GM12878 (cell line): Measurements from ENCODE around the gene NRXN3. TPM values are rescaled to one million over a fixed set of nuclear protein-coding genes. Genes with fewer than 3 reads are reported as not detected.

Source experiments
- ATAC-seq: fragments of 200-7000 bp; cut with Tn5 transposase; 3 replicates; pipeline ENCODE4 v1.9.1; 2020; ENCODE audit warnings: mild to moderate bottlenecking, moderate library complexity
- BruUV-seq: library from RNA; stranded (reverse); fragments of 400-500 nt; replicated peaks from 2 replicates; lab custom pipeline; 2021; lab: Mats Ljungman, UMichigan
- CTCF ChIA-PET: fragments of 300-600 bp; sonication (Branson Sonifier 250); formaldehyde crosslinking; extraction: SDS; loops from one replicate; lab custom pipeline; 2021; ENCODE audit warnings: inconsistent platforms; lab: Yijun Ruan, JAX
- POLR2A ChIA-PET: fragments of 350-600 bp; formaldehyde crosslinking; extraction: SDS; loops from one replicate; lab custom pipeline; 2021; ENCODE audit warnings: inconsistent platforms; lab: Charles Lee
- RAD21 ChIA-PET: fragments of 300-600 bp; sonication (Branson Sonifier 250); formaldehyde crosslinking; loops from one replicate; lab custom pipeline; 2023; ENCODE audit warnings: antibody characterized with exemption; ENCODE audit not compliant: unreplicated experiment; lab: Charles Lee
- SMC1A ChIA-PET: fragments of 300-600 bp; sonication (Branson Sonifier 250); formaldehyde crosslinking; loops from one replicate; lab custom pipeline; 2023; ENCODE audit not compliant: unreplicated experiment, uncharacterized antibody; lab: Charles Lee
- DNase-seq: peaks from one replicate; pipeline ENCODE4 v3.0.0-alpha.2; 2011; ENCODE audit warnings: low read depth, low spot score
- FAIRE-seq: peaks from 3 replicates; lab custom pipeline; 2011; peaks lifted over from hg19 to GRCh38; lab: Jason Lieb, UNC
- H2AFZ ChIP-seq: 2 replicates; pipeline ENCODE4 v1.6.0; 2011; ENCODE audit warnings: low read depth, low read length, control low read depth; ENCODE audit not compliant: control insufficient read depth
- H3K27ac ChIP-seq: 2 replicates; pipeline ENCODE4 v1.5.1; 2011; ENCODE audit warnings: control low read depth; ENCODE audit not compliant: control insufficient read depth, insufficient read depth
- H3K27me3 ChIP-seq, 2 experiments: replicated peaks in 1 of 2; 2 replicates each; pipeline versions ENCODE4 v1.6.0 to v1.6.1; 2011; ENCODE audit warnings: low read length in 1 of 2; ENCODE audit not compliant: control insufficient read depth in 2 of 2, insufficient read depth in 2 of 2
- H3K36me3 ChIP-seq, 2 experiments: 2 replicates each; pipeline ENCODE4 v1.5.1; 2011; ENCODE audit warnings: low read length in 1 of 2; ENCODE audit not compliant: control insufficient read depth in 2 of 2, insufficient read depth in 2 of 2
- H3K4me1 ChIP-seq: 2 replicates; pipeline ENCODE4 v1.6.1; 2011; ENCODE audit warnings: mild to moderate bottlenecking, low read length, moderate library complexity, mixed read lengths; ENCODE audit not compliant: control insufficient read depth, insufficient read depth
- H3K4me2 ChIP-seq: 2 replicates; pipeline ENCODE4 v1.6.0; 2011; ENCODE audit warnings: control low read depth; ENCODE audit not compliant: control insufficient read depth, insufficient read depth
- H3K4me3 ChIP-seq: fragments of 200-600 bp; sonication (generic); 2 replicates; pipeline ENCODE4 v1.5.1; 2016
- H3K79me2 ChIP-seq: 2 replicates; pipeline ENCODE4 v1.6.0; 2011; ENCODE audit warnings: low read length; ENCODE audit not compliant: control insufficient read depth, insufficient read depth
- H3K9ac ChIP-seq: 2 replicates; pipeline ENCODE4 v1.8.0; 2011; ENCODE audit warnings: low read length, control low read depth, mixed read lengths; ENCODE audit not compliant: control insufficient read depth, insufficient read depth
- H3K9me3 ChIP-seq: replicated peaks from 3 replicates; pipeline ENCODE4 v1.5.1; 2011; ENCODE audit warnings: mild to moderate bottlenecking, low read length; ENCODE audit not compliant: control insufficient read depth, insufficient read depth
- H4K20me1 ChIP-seq: 2 replicates; pipeline ENCODE4 v1.6.0; 2011; ENCODE audit not compliant: control insufficient read depth, insufficient read depth
- BCLAF1 ChIP-seq: fragments of 450-650 bp; IDR thresholded peaks from 2 replicates; pipeline ENCODE4 v1.6.1; 2017; ENCODE audit warnings: antibody characterized with exemption, mild to moderate bottlenecking, moderate library complexity
- CREB1 ChIP-seq: IDR thresholded peaks from 2 replicates; pipeline ENCODE4 v1.6.1; 2012; ENCODE audit warnings: low read depth, mild to moderate bottlenecking, inconsistent platforms
- E2F4 ChIP-seq: IDR thresholded peaks from 2 replicates; pipeline ENCODE4 v1.6.1; 2012; ENCODE audit warnings: low read depth, low read length, improper control_type of control experiment
- TAF1 ChIP-seq: IDR thresholded peaks from 2 replicates; pipeline ENCODE4 v1.6.1; 2011; ENCODE audit warnings: mild to moderate bottlenecking, low read depth, low read length, borderline replicate concordance
- USF1 ChIP-seq: IDR thresholded peaks from 2 replicates; pipeline ENCODE4 v1.6.1; 2011; ENCODE audit warnings: borderline replicate concordance, low read depth, mild to moderate bottlenecking, moderate library complexity, mixed read lengths, low read length; ENCODE audit not compliant: insufficient read depth; ENCODE audit errors: extremely low read length
- USF2 ChIP-seq: IDR thresholded peaks from 2 replicates; pipeline ENCODE4 v1.6.1; 2011; ENCODE audit warnings: low read depth, low read length, improper control_type of control experiment, borderline replicate concordance
- ZNF384 ChIP-seq: IDR thresholded peaks from 2 replicates; pipeline ENCODE4 v1.6.1; 2012; ENCODE audit warnings: low read depth, mild to moderate bottlenecking, low read length, improper control_type of control experiment, borderline replicate concordance
- WGBS: methylation state at CpG from one replicate; pipeline ENCODE4 v1.1.6; 2016; ENCODE audit warnings: low lambda C conversion rate; ENCODE audit not compliant: insufficient replicate concordance, insufficient coverage; ENCODE audit errors: missing lambda C conversion rate; 5-methylcytosine and 5-hydroxymethylcytosine counted together
- in situ Hi-C: fragments of 300-500 bp; cut with MboI; formaldehyde crosslinking; loops from 9 replicates; pipeline ENCODE4 v1.14.3; 2018; ENCODE audit warnings: mixed read lengths
- intact Hi-C: fragments of 100-400 bp; cut with micrococcal nuclease; formaldehyde crosslinking; loops from one replicate; pipeline ENCODE4 v1.14.2; 2022; ENCODE audit not compliant: unreplicated experiment
- polyA plus RNA-seq, 11 experiments: library from polyadenylated mRNA; depleted of rRNA in 4 of 11; unstranded in 6 of 11; stranded (reverse) in 5 of 11; fragments of >200 nt; fragmentation: Nextera tagmentation in 4 of 11; fragmentation: Illumina TruSeq in 1 of 11; extraction: Ambion mirVana in 4 of 11; extraction: Trizol in 1 of 11; gene quantifications; 1 replicate in 1 of 11; 2 replicates in 10 of 11; pipeline versions ENCODE4 v1.2.1 to v1.2.3, GENCODE V29; 2011 to 2016; ENCODE audit warnings: inconsistent platforms in 2 of 11, missing spikeins in 2 of 11, low read depth in 1 of 11
- total RNA-seq, 4 experiments: library from RNA; depleted of rRNA in 3 of 4; stranded (reverse); fragments of >200 nt in 3 of 4; fragmentation: Illumina TruSeq in 1 of 4; extraction: Trizol in 1 of 4; gene quantifications; 2 replicates each; pipeline versions ENCODE4 v1.2.1 to v1.2.3, GENCODE V29; 2013 to 2021

NRXN3 gene
- total and polyA plus RNA-seq, 10 of the 15 experiments (the other 5 are each of a cell fraction or from before 2014, with no cell fraction given) = 0.52 to 3.3 (median 1.4) TPM

- TF ChIP-seq BCLAF1 = no peak
- no peak for TF ChIP-seq USF1
- TF ChIP-seq TAF1 = no peak
- TF ChIP-seq CREB1 = no peak
- TF ChIP-seq USF2 = no peak
Observed at GRCh38 chr14:79248126-79248525, 1078.0 kb downstream of the NRXN3 start (continued).

- Histone ChIP-seq H3K4me2 (no peak overlapping the region), H2AFZ (no peak overlapping the region), H3K9me3 (no peaks in the 10 kb centered on the region), H3K36me3 (no peaks in the 10 kb centered on the region), H4K20me1 (no peaks in the 10 kb centered on the region), H3K27ac (no peak overlapping the region), H3K4me3 (no peak overlapping the region), H3K9ac (no peak overlapping the region), H3K79me2 (no peaks in the 10 kb centered on the region), H3K27me3 (no peaks in the 10 kb centered on the region), H3K4me1 (no peaks in the 10 kb centered on the region)
- in situ Hi-C loops = no loop called here
- SMC1A ChIA-PET = no interaction called here
- TF ChIP-seq ZNF384 (no peak), E2F4 (no peak)
- POLR2A ChIA-PET = no interaction called here
- no TSS peak for BruUV-seq
- no peak for ATAC-seq
- WGBS = 2% methylated on average over 3 of the region's 3 CpGs
- DNase-seq = no peak
- no peak for FAIRE-seq
- CTCF ChIA-PET = no interaction called here
- intact Hi-C loops = no loop called here
- RAD21 ChIA-PET = no interaction called here
Observed at GRCh38 chr14:79248771-79249170, 1078.6 kb downstream of the NRXN3 start.
